H9 (cell line): ENCODE measurements around the gene HES4. TPM values are rescaled to one million over a fixed set of nuclear protein-coding genes. Genes with fewer than 3 reads are reported as not detected.

ENCODE experiments used
- DNase-seq: peaks from one replicate; pipeline ENCODE4 v3.0.0-alpha.2; 2017
- H2AFZ ChIP-seq: one replicate; pipeline ENCODE4 v1.6.1; 2013; ENCODE audit warnings: mild to moderate bottlenecking, low read length, control low read depth, moderate library complexity
- H2AK5ac ChIP-seq: 2 replicates; pipeline ENCODE4 v1.6.1; 2013; ENCODE audit warnings: low read length, control low read depth, mixed read lengths; ENCODE audit not compliant: insufficient read length
- H2BK120ac ChIP-seq: one replicate; pipeline ENCODE4 v1.6.1; 2013; ENCODE audit warnings: low read depth, mild to moderate bottlenecking, low read length, control low read depth, inconsistent platforms; ENCODE audit not compliant: poor library complexity, severe bottlenecking
- H2BK12ac ChIP-seq: 2 replicates; pipeline ENCODE4 v1.6.1; 2013; ENCODE audit warnings: low read length, control low read depth, mixed read lengths, low read depth; ENCODE audit not compliant: insufficient read length
- H2BK15ac ChIP-seq: 2 replicates; pipeline ENCODE4 v1.6.1; 2013; ENCODE audit warnings: low read depth, low read length, control low read depth
- H2BK20ac ChIP-seq: one replicate; pipeline ENCODE4 v1.6.1; 2013; ENCODE audit warnings: low read depth, mild to moderate bottlenecking, low read length, control low read depth, inconsistent platforms; ENCODE audit not compliant: poor library complexity, severe bottlenecking
- H2BK5ac ChIP-seq: 2 replicates; pipeline ENCODE4 v1.6.1; 2013; ENCODE audit warnings: low read length, control low read depth, mixed read lengths; ENCODE audit not compliant: insufficient read length
- H3K14ac ChIP-seq: 2 replicates; pipeline ENCODE4 v1.6.1; 2013; ENCODE audit warnings: low read length, control low read depth; ENCODE audit not compliant: insufficient read depth
- H3K18ac ChIP-seq: 2 replicates; pipeline ENCODE4 v1.6.1; 2013; ENCODE audit warnings: low read depth, mild to moderate bottlenecking, mixed read lengths, low read length, control low read depth; ENCODE audit not compliant: insufficient read length
- H3K23ac ChIP-seq: 2 replicates; pipeline ENCODE4 v1.6.1; 2013; ENCODE audit warnings: low read length, control low read depth, mixed read lengths, low read depth; ENCODE audit not compliant: insufficient read length
- H3K23me2 ChIP-seq: 2 replicates; pipeline ENCODE4 v1.6.1; 2013; ENCODE audit warnings: low read depth, mild to moderate bottlenecking, mixed read lengths, low read length, control low read depth; ENCODE audit not compliant: insufficient read length, poor library complexity, severe bottlenecking
- H3K27ac ChIP-seq: 2 replicates; pipeline ENCODE4 v1.5.1; 2013; ENCODE audit warnings: low read length, control low read depth, mixed read lengths, low read depth; ENCODE audit not compliant: insufficient read length
- H3K27me3 ChIP-seq: 2 replicates; pipeline ENCODE4 v1.6.1; 2013; ENCODE audit warnings: low read length, control low read depth, inconsistent platforms; ENCODE audit not compliant: insufficient read depth
- H3K4ac ChIP-seq: 2 replicates; pipeline ENCODE4 v1.6.1; 2013; ENCODE audit warnings: low read depth, mild to moderate bottlenecking, control low read depth, inconsistent platforms, low read length, moderate library complexity
- H3K4me1 ChIP-seq: 2 replicates; pipeline ENCODE4 v1.6.1; 2013; ENCODE audit warnings: low read length, control low read depth, inconsistent platforms; ENCODE audit not compliant: insufficient read depth
- H3K4me2 ChIP-seq: 2 replicates; pipeline ENCODE4 v1.6.1; 2013; ENCODE audit warnings: low read length, control low read depth, mixed read lengths; ENCODE audit not compliant: insufficient read length, insufficient read depth
- H3K56ac ChIP-seq: 2 replicates; pipeline ENCODE4 v1.6.1; 2013; ENCODE audit warnings: low read depth, mild to moderate bottlenecking, mixed read lengths, low read length, control low read depth; ENCODE audit not compliant: insufficient read length
- H3K79me1 ChIP-seq: 2 replicates; pipeline ENCODE4 v1.6.1; 2013; ENCODE audit warnings: low read depth, mild to moderate bottlenecking, moderate library complexity, low read length, control low read depth, inconsistent platforms; ENCODE audit not compliant: insufficient read depth, poor library complexity, severe bottlenecking
- H3K79me2 ChIP-seq: 2 replicates; pipeline ENCODE4 v1.6.1; 2013; ENCODE audit warnings: low read length, control low read depth, inconsistent platforms; ENCODE audit not compliant: insufficient read depth
- H3K9ac ChIP-seq: 2 replicates; pipeline ENCODE4 v1.6.1; 2013; ENCODE audit warnings: low read length, control low read depth, mixed read lengths; ENCODE audit not compliant: insufficient read length; ENCODE audit errors: extremely low read depth
- H3K9me3 ChIP-seq: one replicate; pipeline ENCODE4 v1.6.1; 2013; ENCODE audit warnings: low read depth, low read length, inconsistent platforms; ENCODE audit not compliant: control insufficient read depth
- H3T11ph ChIP-seq: one replicate; pipeline ENCODE4 v1.6.1; 2013; ENCODE audit warnings: mild to moderate bottlenecking, low read length, control low read depth, inconsistent platforms
- H4K20me1 ChIP-seq: one replicate; pipeline ENCODE4 v1.6.1; 2013; ENCODE audit not compliant: control insufficient read depth, insufficient read length, insufficient read depth
- H4K5ac ChIP-seq: 2 replicates; pipeline ENCODE4 v1.6.1; 2013; ENCODE audit warnings: low read depth, mild to moderate bottlenecking, mixed read lengths, low read length, control low read depth; ENCODE audit not compliant: insufficient read length
- H4K8ac ChIP-seq: replicated peaks from 2 replicates; pipeline ENCODE4 v1.6.1; 2013; ENCODE audit warnings: low read length, control low read depth, mixed read lengths, low read depth; ENCODE audit not compliant: insufficient read length
- H4K91ac ChIP-seq: 2 replicates; pipeline ENCODE4 v1.6.1; 2013; ENCODE audit warnings: low read depth, mild to moderate bottlenecking, moderate library complexity, mixed read lengths, low read length, control low read depth; ENCODE audit not compliant: insufficient read length
- H3K27ac Mint-ChIP-seq, 3 experiments: 2 replicates in 2 of 3; 3 replicates in 1 of 3; pipeline ENCODE4 v1.8.0; 2020 to 2021; ENCODE audit warnings: mixed read lengths in 3 of 3, mild to moderate bottlenecking in 1 of 3, moderate library complexity in 1 of 3
- H3K27me3 Mint-ChIP-seq: 2 replicates; pipeline ENCODE4 v1.8.0; 2021; ENCODE audit warnings: low read depth, mild to moderate bottlenecking, moderate library complexity, mixed read lengths
- H3K36me3 Mint-ChIP-seq, 3 experiments: 2 replicates in 2 of 3; 3 replicates in 1 of 3; pipeline ENCODE4 v1.8.0; 2020 to 2021; ENCODE audit warnings: low read depth in 3 of 3, mixed read lengths in 3 of 3; ENCODE audit not compliant: insufficient read depth in 1 of 3
- H3K4me1 Mint-ChIP-seq, 2 experiments: 2 replicates each; pipeline ENCODE4 v1.8.0; 2020; ENCODE audit warnings: mixed read lengths in 2 of 2
- H3K4me3 Mint-ChIP-seq, 2 experiments: 2 replicates in 1 of 2; 3 replicates in 1 of 2; pipeline ENCODE4 v1.8.0; 2020 to 2021; ENCODE audit warnings: mild to moderate bottlenecking in 2 of 2, mixed read lengths in 2 of 2, moderate library complexity in 1 of 2
- H3K9me3 Mint-ChIP-seq, 2 experiments: 2 replicates in 1 of 2; 3 replicates in 1 of 2; pipeline ENCODE4 v1.8.0; 2020; ENCODE audit warnings: mild to moderate bottlenecking in 2 of 2, mixed read lengths in 2 of 2, moderate library complexity in 1 of 2
- CTCF ChIP-seq: fragments of 200-600 bp; sonication (generic); conservative IDR thresholded peaks from 3 replicates; pipeline ENCODE4 v1.8.0; 2021; ENCODE audit warnings: antibody characterized with exemption, mild to moderate bottlenecking
- WGBS: extraction: QIAGEN DNeasy Blood & Tissue Kit; methylation state at CpG from one replicate; pipeline ENCODE4 v1.1.7; 2013; ENCODE audit warnings: missing lambda C conversion rate, low lambda C conversion rate, mixed read lengths; ENCODE audit not compliant: insufficient read length; ENCODE audit errors: extremely low coverage; 5-methylcytosine and 5-hydroxymethylcytosine counted together
- total RNA-seq: library from RNA; stranded (reverse); gene quantifications from 2 replicates; pipeline ENCODE4 v1.2.1, GENCODE V29; 2021

HES4 gene
- total RNA-seq, 1 experiment from 2014 or later, result 4.0 TPM

- no peak overlapping the region for H3K9ac ChIP-seq
Measured at GRCh38 chr1:956636-957035, 43.3 kb downstream of the HES4 start.

More at GRCh38 chr1:956636-957035, 43.3 kb downstream of the HES4 start:
- no peak overlapping the region for H2BK20ac ChIP-seq
- peaks cover 4% of the 10 kb centered on the region; the same call in 1 of the 2 replicates for H3K27me3 ChIP-seq
- H3K4me1 ChIP-seq, result no peaks in the 10 kb centered on the region
- no CpG with 5 or more reads among the region's 11 CpGs for WGBS
- Mint-ChIP-seq H3K36me3 (peaks cover 18 to 57% (median 42%) of the 10 kb centered on the region in 3 experiments; a peak in 6 of 7 replicates), H3K4me3 (no peak overlapping the region), H3K27me3 (peaks cover 15% of the 10 kb centered on the region), H3K9me3 (no peaks in the 10 kb centered on the region; a peak in 2 of 5 replicates), H3K27ac (no peak overlapping the region), H3K4me1 (peaks cover 7 to 12% of the 10 kb centered on the region in 2 experiments)
- H4K20me1 ChIP-seq, result no peaks in the 10 kb centered on the region
- H3K79me2 ChIP-seq, result peaks cover 5% of the 10 kb centered on the region; the same call in 1 of the 2 replicates
- H2AFZ ChIP-seq, result no peak overlapping the region
- H3K23ac ChIP-seq, result no peak overlapping the region
- TF ChIP-seq CTCF, result no peak
- no peak overlapping the region for H2BK15ac ChIP-seq
- no peak overlapping the region for H3K27ac ChIP-seq
- H4K91ac ChIP-seq, result no peak overlapping the region
- no peak overlapping the region for H3T11ph ChIP-seq
- peaks cover 3% of the 10 kb centered on the region for H3K23me2 ChIP-seq
- H3K4ac ChIP-seq, result no peak overlapping the region
- no peak overlapping the region for H2BK120ac ChIP-seq
- H2BK12ac ChIP-seq, result no peak overlapping the region
- DNase-seq, result no peak
- H3K4me2 ChIP-seq, result no peak overlapping the region
- no peak overlapping the region for H3K56ac ChIP-seq
- H3K18ac ChIP-seq, result no peak overlapping the region
- no peak overlapping the region for H4K5ac ChIP-seq
- H3K9me3 ChIP-seq, result no peaks in the 10 kb centered on the region
- H4K8ac ChIP-seq, result no peak overlapping the region
- peaks cover 4% of the 10 kb centered on the region for H3K79me1 ChIP-seq
- no peak overlapping the region for H3K14ac ChIP-seq
- H2BK5ac ChIP-seq, result no peak overlapping the region
- H2AK5ac ChIP-seq, result no peak overlapping the region
